GM12878 (cell line): ENCODE data around the gene RCBTB2. TPM values are rescaled to one million over a fixed set of nuclear protein-coding genes. Genes with fewer than 3 reads are reported as not detected.
A peak's percentile ranks its signal among the peaks of the same experiment; 100 is the strongest.

Experiments
- ATF7 ChIP-seq: fragments of 450-650 bp; IDR thresholded peaks from 2 replicates; pipeline ENCODE4 v1.6.1; 2016; ENCODE audit warnings: low read depth, mild to moderate bottlenecking
- BCLAF1 ChIP-seq: fragments of 450-650 bp; IDR thresholded peaks from 2 replicates; pipeline ENCODE4 v1.6.1; 2017; ENCODE audit warnings: antibody characterized with exemption, mild to moderate bottlenecking, moderate library complexity
- CUX1 ChIP-seq: IDR thresholded peaks from 2 replicates; pipeline ENCODE4 v1.6.1; 2012; ENCODE audit warnings: improper control_type of control experiment, low read depth, low read length; ENCODE audit not compliant: insufficient replicate concordance
- ESRRA ChIP-seq: IDR thresholded peaks from 2 replicates; pipeline ENCODE4 v1.6.1; 2012; ENCODE audit warnings: mild to moderate bottlenecking, low read length, improper control_type of control experiment
- EZH2 ChIP-seq: IDR thresholded peaks from 2 replicates; pipeline ENCODE4 v1.6.1; 2012; ENCODE audit warnings: low read depth, mild to moderate bottlenecking, control low read depth, inconsistent platforms, low read length, borderline replicate concordance; ENCODE audit not compliant: control insufficient read depth
- GATAD2B ChIP-seq: fragments of 450-650 bp; conservative IDR thresholded peaks from 2 replicates; pipeline ENCODE4 v1.6.1; 2017; ENCODE audit warnings: low read depth, mild to moderate bottlenecking, moderate library complexity
- IRF4 ChIP-seq: IDR thresholded peaks from 2 replicates; pipeline ENCODE4 v1.6.1; 2011; ENCODE audit warnings: low read depth, low read length
- NKRF ChIP-seq: fragments of 450-650 bp; conservative IDR thresholded peaks from 2 replicates; pipeline ENCODE4 v1.6.1; 2017; ENCODE audit warnings: mild to moderate bottlenecking, moderate library complexity
- POU2F2 ChIP-seq: IDR thresholded peaks from 3 replicates; pipeline ENCODE4 v1.6.1; 2011; ENCODE audit warnings: low read depth, mild to moderate bottlenecking, low read length, borderline replicate concordance
- SIN3A ChIP-seq: IDR thresholded peaks from 2 replicates; pipeline ENCODE4 v1.6.1; 2012; ENCODE audit warnings: low read depth, low read length, improper control_type of control experiment
- SMARCA5 ChIP-seq: fragments of 450-650 bp; IDR thresholded peaks from 2 replicates; pipeline ENCODE4 v1.6.1; 2017; ENCODE audit warnings: mild to moderate bottlenecking
- TBL1XR1 ChIP-seq: IDR thresholded peaks from 2 replicates; pipeline ENCODE4 v1.6.1; 2012; ENCODE audit warnings: low read depth, low read length, improper control_type of control experiment
- TCF12 ChIP-seq: IDR thresholded peaks from 2 replicates; pipeline ENCODE4 v1.6.1; 2011; ENCODE audit warnings: low read depth, mild to moderate bottlenecking, low read length
- ZBTB40 ChIP-seq: fragments of 450-650 bp; IDR thresholded peaks from 2 replicates; pipeline ENCODE4 v1.6.1; 2016; ENCODE audit warnings: mild to moderate bottlenecking, moderate library complexity, borderline replicate concordance
- ZSCAN29 ChIP-seq: fragments of 450-650 bp; IDR thresholded peaks from 2 replicates; pipeline ENCODE4 v1.6.1; 2017; ENCODE audit warnings: mild to moderate bottlenecking, moderate library complexity
- polyA plus RNA-seq, 11 experiments: library from polyadenylated mRNA; depleted of rRNA in 4 of 11; unstranded in 6 of 11; stranded (reverse) in 5 of 11; fragments of >200 nt; fragmentation: Nextera tagmentation in 4 of 11; fragmentation: Illumina TruSeq in 1 of 11; extraction: Ambion mirVana in 4 of 11; extraction: Trizol in 1 of 11; gene quantifications; 1 replicate in 1 of 11; 2 replicates in 10 of 11; pipeline versions ENCODE4 v1.2.1 to v1.2.3, GENCODE V29; 2011 to 2016; ENCODE audit warnings: inconsistent platforms in 2 of 11, missing spikeins in 2 of 11, low read depth in 1 of 11
- total RNA-seq, 4 experiments: library from RNA; depleted of rRNA in 3 of 4; stranded (reverse); fragments of >200 nt in 3 of 4; fragmentation: Illumina TruSeq in 1 of 4; extraction: Trizol in 1 of 4; gene quantifications; 2 replicates each; pipeline versions ENCODE4 v1.2.1 to v1.2.3, GENCODE V29; 2013 to 2021

Gene RCBTB2
- total and polyA plus RNA-seq, 10 of the 15 experiments (the other 5 are each of a cell fraction or from before 2014, with no cell fraction given), result 5.0 to 16.0 (median 8.5) TPM

- TF ChIP-seq BCLAF1, result no peak
- TF ChIP-seq ZBTB40, result no peak
- no peak for TF ChIP-seq EZH2
- TF ChIP-seq GATAD2B, result peak; percentile 88; the same call in 1 of the 2 replicates
- TF ChIP-seq SIN3A, result no peak
- TF ChIP-seq ESRRA, result no peak
- TF ChIP-seq TCF12, result peak; percentile 87
- TF ChIP-seq NKRF, result 0 out of 2 replicates have a peak, but pooled peaks have one; percentile 26
- peak; percentile 54 for TF ChIP-seq CUX1
- TF ChIP-seq POU2F2, result peak; percentile 89; the same call in 2 of the 3 replicates
- peak; percentile 97 for TF ChIP-seq TBL1XR1
- TF ChIP-seq ATF7, result peak; percentile 98
- peak; percentile 99 for TF ChIP-seq IRF4
- no peak for TF ChIP-seq SMARCA5
- no peak for TF ChIP-seq ZSCAN29
Measured at GRCh38 chr13:48579165-48579918, 46.5 kb upstream of the RCBTB2 start (continued).
